ENCODE results near the gene PCGF1. TPM values are rescaled to one million over a fixed set of nuclear protein-coding genes. Genes with fewer than 3 reads are reported as not detected.
"Not testable (repeated sequence)": the region's sequence is repeated elsewhere in the genome, so short reads cannot be mapped to it uniquely, and the experiment has no call there.

Gene PCGF1
- total RNA-seq, 2 experiments from 2014 or later, result 22.6 to 26.0 TPM

- POLR2A ChIA-PET, result interaction anchor here (0.6 to 3.2 kb wide), 7 partner anchors 9 to 71 kb away, joined by 3 to 20 read pairs (median 6); partner anchors contain the start of genes AUP1, CCDC142, DQX1 and HTRA2
- intact Hi-C loops (cut with micrococcal nuclease), result loop anchor here (10.0 kb wide), 1 partner anchor 1225 kb away; the partner anchor contains the start of genes CCT7 and PRADC1
- H3K9me3 Mint-ChIP-seq, DNase-seq, H3K27me3 Mint-ChIP-seq: not testable (repeated sequence)
- Mint-ChIP-seq H3K27ac (peak overlapping the region; percentile 74), H3K4me3 (peak overlapping the region; percentile 87), H3K36me3 (peaks cover 20% of the 10 kb centered on the region), H3K4me1 (ENCODE audit: low read depth) (peaks cover 58% of the 10 kb centered on the region)
- CTCF ChIA-PET, result interaction anchor here (3.2 kb wide), 1 partner anchor 23 kb away, joined by 17 read pairs; the partner anchor contains the start of genes CCDC142 and TTC31
Measured at GRCh38 chr2:74459503-74460118, 47.9 kb downstream of the PCGF1 start.

GRCh38 chr2:74458938-74459363, 48.5 kb downstream of the PCGF1 start:
- peaks cover 58% of the 10 kb centered on the region for H3K4me1 Mint-ChIP-seq (ENCODE audit: low read depth)
- peak; percentile 46 for DNase-seq
- intact Hi-C loops (cut with micrococcal nuclease), result loop anchor here (1.0 to 10.0 kb wide), 6 partner anchors 13 to 1224 kb away; partner anchors contain the start of genes AUP1, CCT7, HTRA2 and MRPL53
- H3K4me3 Mint-ChIP-seq, result peak overlapping the region; percentile 87
- peaks cover 20% of the 10 kb centered on the region for H3K36me3 Mint-ChIP-seq
- H3K27me3 Mint-ChIP-seq, result peaks cover 2% of the 10 kb centered on the region
- ChIA-PET CTCF (interaction anchor here (0.9 to 3.6 kb wide), 6 partner anchors 8 to 72 kb away, joined by 5 to 19 read pairs (median 8); partner anchors contain the start of genes CCDC142, HTRA2, MRPL53 and TTC31), POLR2A (interaction anchor here (1.1 to 3.2 kb wide), 7 partner anchors 10 to 72 kb away, joined by 3 to 20 read pairs (median 10); partner anchors contain the start of genes AUP1, C2orf81, CCDC142 and DQX1)
- H3K27ac Mint-ChIP-seq, result peak overlapping the region; percentile 99
- no peaks in the 10 kb centered on the region for H3K9me3 Mint-ChIP-seq

DNA sequence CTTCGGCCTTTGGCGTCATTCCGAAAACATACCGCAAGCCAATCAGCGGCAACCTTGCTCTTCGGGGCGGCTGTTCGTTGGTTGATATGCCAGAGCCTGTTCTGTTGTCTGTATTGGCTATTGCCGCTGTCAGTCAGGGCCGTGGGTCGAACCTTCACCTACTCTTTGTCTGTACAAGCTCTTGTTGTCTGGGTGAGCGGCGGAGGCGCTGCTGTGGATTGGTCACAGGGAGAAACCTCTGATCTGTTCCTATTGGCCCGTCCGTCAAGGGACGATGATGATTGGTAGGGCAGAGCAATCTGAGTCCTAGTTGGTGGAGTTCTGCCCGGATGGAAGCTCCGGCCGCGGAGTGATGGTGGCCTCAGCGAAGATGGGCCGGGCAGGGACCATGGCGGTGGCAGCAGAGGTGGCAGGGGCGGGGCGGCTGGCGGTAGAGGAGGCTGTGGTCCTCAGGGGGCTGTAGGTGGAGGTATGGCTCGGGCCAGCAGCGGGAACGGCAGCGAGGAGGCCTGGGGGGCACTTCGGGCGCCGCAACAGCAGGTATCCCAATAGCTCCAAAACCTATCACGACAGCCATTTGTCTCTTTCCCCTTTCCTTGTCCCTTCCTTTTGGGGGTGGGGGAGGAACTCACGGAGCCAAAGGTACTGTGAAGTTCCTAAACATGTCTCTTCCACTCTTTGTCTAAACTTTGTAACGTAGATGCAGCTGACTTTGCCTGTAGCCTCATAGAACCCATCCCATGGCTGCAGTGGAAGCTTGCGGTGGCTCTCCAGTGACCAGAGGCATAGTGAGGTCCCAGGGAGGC, 49.2 kb downstream of the PCGF1 start, which contains the start of gene WBP1:
Gene WBP1, plus strand, starts transcription at position 307 of the 806 bp plus-strand sequence. Its CDS starts 165 bp downstream, at position 472.
- H3K4me3 Mint-ChIP-seq, result peak within 1 kb of the TSS; percentile 87
- CTCF ChIA-PET, result interaction anchor here (0.9 to 3.6 kb wide), 6 partner anchors 8 to 73 kb away, joined by 5 to 19 read pairs (median 8); partner anchors contain the start of genes CCDC142, HTRA2, MRPL53 and TTC31
- intact Hi-C loops (cut with micrococcal nuclease), result loop anchor here (1.0 to 10.0 kb wide), 6 partner anchors 14 to 1224 kb away; partner anchors contain the start of genes AUP1, CCT7, HTRA2 and MRPL53
- DNase-seq, result peak; percentile 100
- POLR2A ChIA-PET, result interaction anchor here (0.9 to 3.2 kb wide), 8 partner anchors 10 to 254 kb away, joined by 3 to 20 read pairs (median 8); partner anchors contain the start of genes AUP1, C2orf81, CCDC142 and DQX1
- no peaks in the 10 kb centered on the region for H3K9me3 Mint-ChIP-seq
- H3K4me1 Mint-ChIP-seq (ENCODE audit: low read depth), result peaks cover 55% of the 10 kb centered on the region
- H3K27me3 Mint-ChIP-seq, result peaks cover 2% of the 10 kb centered on the region
- H3K27ac Mint-ChIP-seq, result peak within 1 kb of the TSS; percentile 99
- H3K36me3 Mint-ChIP-seq, result peaks cover 20% of the 10 kb centered on the region

DNA sequence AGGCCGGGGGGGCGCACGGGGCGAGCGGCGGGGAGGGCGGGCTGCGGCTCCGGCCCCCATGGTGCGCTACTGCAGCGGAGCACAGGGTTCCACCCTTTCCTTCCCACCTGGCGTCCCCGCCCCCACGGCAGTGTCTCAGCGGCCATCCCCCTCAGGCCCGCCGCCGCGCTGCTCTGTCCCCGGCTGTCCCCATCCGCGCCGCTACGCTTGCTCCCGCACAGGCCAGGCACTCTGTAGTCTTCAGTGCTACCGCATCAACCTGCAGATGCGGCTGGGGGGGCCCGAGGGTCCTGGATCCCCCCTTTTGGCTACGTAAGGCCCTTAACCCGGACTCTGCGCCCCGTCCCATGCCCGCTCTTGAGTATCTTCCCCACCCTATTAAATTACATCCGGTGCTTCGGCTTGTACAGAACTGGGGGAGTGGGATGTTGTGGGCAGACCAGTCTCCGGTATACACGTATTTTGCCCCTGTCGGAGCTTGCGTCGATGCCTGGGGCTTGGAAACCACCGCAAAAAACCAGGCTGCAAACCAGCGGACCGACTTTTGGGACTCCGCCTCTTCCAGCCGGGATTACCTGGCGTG, 49.9 kb downstream of the PCGF1 start:
- Mint-ChIP-seq H3K4me1 (ENCODE audit: low read depth) (peaks cover 55% of the 10 kb centered on the region), H3K27ac (peak overlapping the region; percentile 99), H3K27me3 (peaks cover 2% of the 10 kb centered on the region), H3K9me3 (no peaks in the 10 kb centered on the region), H3K36me3 (peaks cover 13% of the 10 kb centered on the region), H3K4me3 (peak overlapping the region; percentile 87)
- DNase-seq, result peak; percentile 89
- POLR2A ChIA-PET, result interaction anchor here (0.9 to 3.2 kb wide), 6 partner anchors 14 to 253 kb away, joined by 3 to 20 read pairs (median 12); partner anchors contain the start of genes AUP1, C2orf81, CCDC142 and HTRA2
- CTCF ChIA-PET, result interaction anchor here (0.9 to 3.6 kb wide), 4 partner anchors 9 to 74 kb away, joined by 5 to 19 read pairs (median 14); partner anchors contain the start of genes CCDC142, HTRA2 and TTC31
- intact Hi-C loops (cut with micrococcal nuclease), result loop anchor here (1.0 to 10.0 kb wide), 7 partner anchors 8 to 1223 kb away; partner anchors contain the start of genes AUP1, CCT7, HTRA2 and MOGS

DNA sequence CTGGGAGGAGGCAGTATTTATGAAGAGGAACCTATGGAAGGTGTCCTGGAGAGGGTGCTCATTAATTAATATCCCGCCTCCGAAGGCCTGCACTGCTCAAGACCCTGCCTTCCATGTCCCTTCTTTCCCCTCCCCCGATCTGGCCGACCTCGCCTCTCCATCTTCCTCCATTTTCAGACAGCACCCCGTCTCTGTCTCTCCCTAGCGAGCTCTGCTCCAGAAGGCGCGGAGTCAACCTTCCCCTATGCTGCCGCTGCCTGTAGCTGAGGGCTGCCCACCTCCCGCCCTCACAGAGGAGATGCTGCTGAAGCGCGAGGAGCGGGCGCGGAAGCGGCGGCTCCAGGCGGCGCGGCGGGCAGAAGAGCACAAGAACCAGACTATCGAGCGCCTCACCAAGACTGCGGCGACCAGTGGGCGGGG, 50.4 kb downstream of the PCGF1 start:
- peak overlapping the region; percentile 99 for H3K27ac Mint-ChIP-seq

More for the DNA sequence above, 50.4 kb downstream of the PCGF1 start:
- H3K36me3 Mint-ChIP-seq, result peaks cover 13% of the 10 kb centered on the region
- H3K4me3 Mint-ChIP-seq, result peak overlapping the region; percentile 87
- no peaks in the 10 kb centered on the region for H3K9me3 Mint-ChIP-seq
- intact Hi-C loops (cut with micrococcal nuclease), result loop anchor here (1.0 to 10.0 kb wide), 2 partner anchors 8 to 1222 kb away; partner anchors contain the start of genes CCT7, MOGS and PRADC1
- DNase-seq, result no peak
- POLR2A ChIA-PET, result interaction anchor here (0.9 to 3.0 kb wide), 4 partner anchors 25 to 253 kb away, joined by 3 to 11 read pairs (median 7); partner anchors contain the start of genes AUP1, C2orf81, HTRA2 and WDR54
- CTCF ChIA-PET, result interaction anchor here (0.7 to 3.6 kb wide), 4 partner anchors 14 to 207 kb away, joined by 4 to 19 read pairs (median 14); partner anchors contain the start of genes CCDC142, HTRA2 and TTC31
- peaks cover 58% of the 10 kb centered on the region for H3K4me1 Mint-ChIP-seq (ENCODE audit: low read depth)
- H3K27me3 Mint-ChIP-seq, result peaks cover 2% of the 10 kb centered on the region

Other genes starting within 250 kb of the PCGF1 start
- 1 to 10 TPM; 2.9 to 3.1 TPM for gene SLC4A5, start 164.3 kb downstream of the PCGF1 start, total RNA-seq
- 10 to 100 TPM; 75.6 to 79.5 TPM for gene DCTN1, start 127.4 kb downstream of the PCGF1 start, total RNA-seq
- gene C2orf81, start 86.1 kb downstream of the PCGF1 start, total RNA-seq, result 1 to 10 TPM; 2.4 to 2.8 TPM
- gene WDR54, start 86.0 kb downstream of the PCGF1 start, total RNA-seq, result 100 to 1,000 TPM; 101 TPM
- 1 to 10 TPM; 1.4 to 1.6 TPM for gene RTKN, start 65.8 kb downstream of the PCGF1 start, total RNA-seq
- gene INO80B, start 52.6 kb downstream of the PCGF1 start, total RNA-seq, result 10 to 100 TPM; 32.8 to 35.0 TPM
- gene WBP1, start 49.3 kb downstream of the PCGF1 start, total RNA-seq, result 10 to 100 TPM; 32.9 to 35.9 TPM
- 10 to 100 TPM; 56.5 to 58.2 TPM for gene MOGS, start 42.3 kb downstream of the PCGF1 start, total RNA-seq
- 100 to 1,000 TPM; 117 to 121 TPM for gene MRPL53, start 35.0 kb downstream of the PCGF1 start, total RNA-seq
- gene CCDC142, start 24.7 kb downstream of the PCGF1 start, total RNA-seq, result 10 to 100 TPM; 10.1 to 10.8 TPM
- 10 to 100 TPM; 27.3 to 29.1 TPM for gene TTC31, start 24.6 kb downstream of the PCGF1 start, total RNA-seq
- under 1 TPM; 0.52 to 0.63 TPM for gene LBX2, start 8.1 kb downstream of the PCGF1 start, total RNA-seq
- under 1 TPM; 0.52 to 0.94 TPM for gene TLX2, start 6.8 kb upstream of the PCGF1 start, total RNA-seq
- under 1 TPM; 0.33 to 0.56 TPM for gene DQX1, start 18.5 kb upstream of the PCGF1 start, total RNA-seq
- gene AUP1, start 22.0 kb upstream of the PCGF1 start, total RNA-seq, result 10 to 100 TPM; 92.1 to 98.0 TPM
- 10 to 100 TPM; 70.6 to 72.3 TPM for gene HTRA2, start 22.2 kb upstream of the PCGF1 start, total RNA-seq
- gene LOXL3, start 46.2 kb upstream of the PCGF1 start, total RNA-seq, result 1 to 10 TPM in 1 of 2 experiments, under 1 TPM in 1; 0.90 to 1.1 TPM
- 10 to 100 TPM; 23.1 to 24.5 TPM for gene DOK1, start 47.0 kb upstream of the PCGF1 start, total RNA-seq
- not detected for gene M1AP, start 140.6 kb upstream of the PCGF1 start, total RNA-seq
- gene SEMA4F, start 146.6 kb upstream of the PCGF1 start, total RNA-seq, result 1 to 10 TPM; 7.7 to 7.9 TPM